GM18519 (cell line): ENCODE data around the gene CLEC4F.

ENCODE experiments used
- ATAC-seq: cut with Tn5 transposase; IDR thresholded peaks from one replicate; pipeline ENCODE4 v1.9.1; 2021; ENCODE audit warnings: mild to moderate bottlenecking, moderate library complexity; ENCODE audit not compliant: unreplicated experiment, low FRiP score

Gene CLEC4F, protein sequence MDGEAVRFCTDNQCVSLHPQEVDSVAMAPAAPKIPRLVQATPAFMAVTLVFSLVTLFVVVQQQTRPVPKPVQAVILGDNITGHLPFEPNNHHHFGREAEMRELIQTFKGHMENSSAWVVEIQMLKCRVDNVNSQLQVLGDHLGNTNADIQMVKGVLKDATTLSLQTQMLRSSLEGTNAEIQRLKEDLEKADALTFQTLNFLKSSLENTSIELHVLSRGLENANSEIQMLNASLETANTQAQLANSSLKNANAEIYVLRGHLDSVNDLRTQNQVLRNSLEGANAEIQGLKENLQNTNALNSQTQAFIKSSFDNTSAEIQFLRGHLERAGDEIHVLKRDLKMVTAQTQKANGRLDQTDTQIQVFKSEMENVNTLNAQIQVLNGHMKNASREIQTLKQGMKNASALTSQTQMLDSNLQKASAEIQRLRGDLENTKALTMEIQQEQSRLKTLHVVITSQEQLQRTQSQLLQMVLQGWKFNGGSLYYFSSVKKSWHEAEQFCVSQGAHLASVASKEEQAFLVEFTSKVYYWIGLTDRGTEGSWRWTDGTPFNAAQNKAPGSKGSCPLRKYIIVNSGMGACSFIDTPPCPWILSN

DNA sequence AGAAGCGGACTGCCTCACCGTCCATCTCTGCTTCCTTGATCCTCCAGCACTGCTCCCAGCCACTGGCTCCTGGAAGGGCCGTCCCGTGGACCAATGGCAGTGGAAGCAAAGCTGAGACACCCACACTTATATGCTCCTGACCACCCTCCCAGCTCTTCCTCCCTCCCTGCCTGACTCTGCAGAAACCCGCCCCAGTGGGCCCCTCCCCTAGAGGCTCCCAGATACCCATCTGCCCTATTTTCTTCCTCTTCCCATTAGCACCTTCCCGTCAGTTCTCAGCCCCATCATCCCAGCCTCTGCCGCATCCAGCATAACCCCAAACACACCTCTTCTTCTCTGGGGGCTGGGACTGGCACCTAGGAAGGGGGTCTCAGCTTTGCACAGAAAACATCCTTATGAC is at the start of gene CLEC4F:
CLEC4F (minus strand) TSS at position 101 of the 400 bp plus-strand sequence; CDS start at position 25, 76 bp downstream.
- no peak for ATAC-seq

DNA sequence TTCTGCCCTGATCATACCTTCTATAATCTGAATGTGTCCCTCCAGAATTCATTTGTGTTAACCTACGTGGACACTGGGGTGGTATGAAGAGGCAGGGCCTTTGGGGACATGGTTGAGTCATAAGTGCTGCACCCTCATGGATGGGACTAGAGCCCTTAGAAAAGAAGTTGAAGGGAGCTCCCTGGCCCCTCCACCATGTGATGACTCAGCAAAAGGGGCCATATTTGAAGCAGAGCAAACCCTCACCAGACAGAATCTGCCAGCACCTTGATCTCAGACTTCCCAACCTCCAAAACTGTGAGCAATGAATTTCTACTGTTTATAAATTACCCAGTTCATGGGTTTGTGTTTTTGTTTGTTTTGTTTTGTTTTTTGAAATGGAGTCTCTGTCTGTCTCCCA is 48.6 kb upstream of the CLEC4F start:
- ATAC-seq, result no peak

- no peak for ATAC-seq
These were observed 41.6 kb upstream of the CLEC4F start for GRCh38 chr2:70861777-70862625.

DNA sequence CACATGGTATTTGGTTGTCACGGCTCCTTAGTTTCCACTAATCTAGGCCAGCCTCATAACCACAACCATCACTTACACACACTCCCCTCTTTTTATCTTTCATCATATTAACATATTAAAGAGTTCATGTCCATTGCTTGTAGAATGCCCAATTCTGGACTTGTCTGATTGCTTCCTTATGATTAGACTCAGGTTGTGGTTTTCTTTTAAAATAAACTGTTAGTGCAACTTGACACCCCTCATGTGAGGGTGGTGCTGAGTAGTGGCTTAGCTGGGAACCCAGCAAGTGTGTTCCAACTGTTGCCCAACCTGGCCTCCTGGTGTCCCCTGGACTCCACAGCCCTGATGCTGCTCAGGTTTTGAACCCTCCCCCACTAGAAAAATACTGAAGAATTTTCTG is 35.3 kb upstream of the CLEC4F start:
- no peak for ATAC-seq

GRCh38 chr2:70854411-70854810 is 34.0 kb upstream of the CLEC4F start:
- ATAC-seq, result no peak

GRCh38 chr2:70852824-70853223 is 32.4 kb upstream of the CLEC4F start:
- no peak for ATAC-seq

- ATAC-seq, result no peak
These were observed 31.3 kb upstream of the CLEC4F start for GRCh38 chr2:70851704-70852103.

DNA sequence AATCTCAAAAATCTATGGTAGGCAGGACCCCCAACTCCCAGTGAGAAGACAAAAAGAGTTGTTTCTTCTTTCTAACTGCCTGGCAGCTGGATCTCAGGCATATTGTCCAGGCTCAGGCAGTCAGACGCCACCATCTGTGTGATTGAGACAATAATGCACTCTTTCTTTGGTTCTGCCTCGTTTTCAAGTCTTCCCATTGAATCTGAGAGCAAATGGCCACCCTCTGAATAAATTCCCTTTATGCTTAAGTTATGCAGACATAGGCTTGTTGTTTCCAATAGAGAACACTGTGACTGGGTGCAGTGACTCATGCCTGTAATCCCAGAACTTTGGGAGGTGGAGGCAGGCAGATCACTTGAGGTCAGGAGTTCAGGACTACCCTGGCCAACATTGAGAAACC is 30.5 kb upstream of the CLEC4F start:
- ATAC-seq, result no peak

DNA sequence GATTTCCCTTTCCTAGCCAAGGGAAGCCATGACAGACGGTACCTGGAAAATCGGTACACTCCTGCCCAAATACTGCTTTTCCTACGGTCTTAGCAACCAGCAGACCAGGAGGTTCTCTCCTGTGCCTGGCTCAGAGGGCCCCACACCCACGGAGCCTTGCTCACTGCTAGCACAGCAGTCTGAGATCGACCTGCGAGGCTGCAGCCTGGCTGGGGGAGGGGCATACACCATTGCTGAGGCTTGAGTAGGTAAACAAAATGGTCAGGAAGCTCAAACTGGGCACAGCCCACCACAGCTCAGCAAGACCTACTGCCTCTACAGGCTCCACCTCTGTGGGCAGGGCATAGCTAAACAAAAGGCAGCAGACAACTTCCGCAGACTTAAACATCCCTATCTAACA is 22.0 kb upstream of the CLEC4F start:
- ATAC-seq, result no peak

DNA sequence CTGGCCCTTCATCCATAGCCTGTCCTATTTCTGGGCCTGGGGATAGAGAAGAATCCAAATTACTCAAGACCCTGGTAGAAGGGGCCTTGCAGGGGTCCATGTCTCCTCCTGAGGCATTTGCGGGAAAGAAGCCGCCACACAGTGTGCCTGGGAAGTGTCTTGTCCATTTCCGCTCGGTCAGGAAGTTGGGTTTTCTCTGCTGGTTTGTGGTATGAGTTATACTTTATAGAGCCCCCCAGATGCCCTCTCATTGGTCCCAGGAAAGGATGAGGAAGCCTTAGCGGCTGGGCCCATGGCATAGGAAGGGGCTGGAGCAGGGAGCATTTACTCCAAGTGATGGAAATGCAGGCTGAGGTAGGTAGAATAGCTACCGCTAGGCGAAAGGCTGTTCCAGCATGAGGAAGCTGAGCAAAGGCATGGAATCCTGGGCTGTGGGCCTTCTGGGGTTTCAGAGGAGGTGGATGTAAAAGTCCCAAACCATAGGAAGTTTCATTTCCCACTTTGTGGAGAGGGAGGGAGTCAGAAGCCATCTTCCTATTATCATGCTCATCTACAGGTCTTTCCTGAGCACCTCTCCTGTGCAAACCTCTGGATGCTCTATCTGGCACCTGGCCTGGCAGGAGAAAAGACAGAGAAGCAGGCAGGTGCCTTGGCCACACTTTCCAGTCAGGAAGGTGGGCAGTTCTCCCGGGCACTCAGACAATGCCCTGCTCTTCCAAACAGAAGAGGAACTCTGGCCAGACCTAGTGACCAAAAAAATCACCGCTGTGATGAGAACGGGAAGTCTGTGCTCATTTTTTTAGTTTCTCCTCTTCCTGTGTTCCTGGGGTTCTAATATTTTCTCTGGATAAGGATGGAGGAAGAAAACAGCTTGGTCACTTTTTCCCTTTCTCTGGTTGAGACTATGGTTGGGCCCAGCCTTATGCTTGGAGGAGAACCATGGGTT is 17.9 kb upstream of the CLEC4F start:
- no peak for ATAC-seq

GRCh38 chr2:70835643-70836042 is 15.2 kb upstream of the CLEC4F start, which contains the start of gene CD207:
Gene CD207 (minus strand): TSS chr2:70835816. CDS start chr2:70835776, 40 bp downstream.
- ATAC-seq, result no peak

DNA sequence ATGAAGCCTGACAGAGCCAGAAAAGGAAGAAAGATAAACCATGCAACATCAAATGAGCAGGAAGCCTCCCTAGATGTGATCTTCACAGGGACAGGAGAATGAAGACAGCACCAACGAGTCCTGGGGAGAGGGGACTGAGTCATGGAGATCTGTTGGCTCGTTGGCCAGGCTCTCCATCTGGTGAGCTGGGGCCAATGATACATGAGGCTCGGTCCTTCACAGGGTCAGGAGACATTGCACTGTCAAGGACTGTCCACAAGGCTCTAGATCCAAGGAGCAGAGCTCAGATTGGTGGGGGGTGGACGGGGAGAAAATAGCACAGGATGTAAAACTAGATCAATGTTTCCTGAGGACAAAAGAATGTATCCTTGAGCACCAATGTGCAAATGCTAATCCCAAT is 14.5 kb upstream of the CLEC4F start:
- no peak for ATAC-seq

DNA sequence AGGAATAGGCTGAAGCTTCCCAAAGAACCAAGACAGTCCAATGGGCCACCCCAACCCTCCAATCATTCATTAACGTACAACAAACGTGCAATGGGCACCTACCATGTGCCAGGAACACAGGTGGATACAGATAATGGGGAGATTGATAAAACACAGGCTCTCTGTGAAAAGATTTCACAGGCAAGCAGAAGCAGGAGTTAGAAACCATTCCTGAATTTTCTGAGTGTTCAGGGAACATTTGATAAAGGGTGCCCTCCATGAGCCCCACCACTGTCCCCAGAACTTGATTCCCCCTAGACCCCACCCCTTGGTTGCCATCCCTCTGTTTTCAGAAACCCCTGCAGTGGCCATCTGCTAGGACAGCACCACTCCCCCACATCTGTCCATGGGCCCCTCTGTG is 13.7 kb upstream of the CLEC4F start:
- no peak for ATAC-seq

- no peak for ATAC-seq
These were observed 12.8 kb upstream of the CLEC4F start for GRCh38 chr2:70833246-70833645.

- ATAC-seq, result no peak
These were observed 12.0 kb upstream of the CLEC4F start for GRCh38 chr2:70832386-70832785.

- no peak for ATAC-seq
These were observed 11.5 kb upstream of the CLEC4F start for GRCh38 chr2:70831861-70832260.

DNA sequence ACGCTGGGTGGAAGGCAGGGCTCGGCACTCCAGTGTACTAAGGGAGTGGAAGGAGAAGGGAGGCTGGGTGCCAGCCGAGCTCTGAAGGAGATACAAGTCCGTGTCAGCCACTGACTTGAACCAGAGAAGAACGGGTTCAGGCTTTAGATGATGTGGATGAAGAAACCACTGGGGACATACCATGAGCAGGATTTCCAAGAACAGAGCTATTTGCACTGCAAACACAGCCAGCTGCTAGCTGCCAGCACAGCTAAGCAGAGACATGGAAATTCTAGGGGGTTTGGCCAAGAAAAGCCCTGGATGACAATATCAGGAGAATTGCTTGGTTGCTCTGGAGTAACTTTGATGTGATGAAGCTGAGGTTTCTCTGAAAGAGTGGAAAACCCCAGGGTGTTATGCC is 10.0 kb upstream of the CLEC4F start:
- ATAC-seq, result no peak

- no peak for ATAC-seq
These were observed 9.5 kb upstream of the CLEC4F start for GRCh38 chr2:70829916-70830315.

DNA sequence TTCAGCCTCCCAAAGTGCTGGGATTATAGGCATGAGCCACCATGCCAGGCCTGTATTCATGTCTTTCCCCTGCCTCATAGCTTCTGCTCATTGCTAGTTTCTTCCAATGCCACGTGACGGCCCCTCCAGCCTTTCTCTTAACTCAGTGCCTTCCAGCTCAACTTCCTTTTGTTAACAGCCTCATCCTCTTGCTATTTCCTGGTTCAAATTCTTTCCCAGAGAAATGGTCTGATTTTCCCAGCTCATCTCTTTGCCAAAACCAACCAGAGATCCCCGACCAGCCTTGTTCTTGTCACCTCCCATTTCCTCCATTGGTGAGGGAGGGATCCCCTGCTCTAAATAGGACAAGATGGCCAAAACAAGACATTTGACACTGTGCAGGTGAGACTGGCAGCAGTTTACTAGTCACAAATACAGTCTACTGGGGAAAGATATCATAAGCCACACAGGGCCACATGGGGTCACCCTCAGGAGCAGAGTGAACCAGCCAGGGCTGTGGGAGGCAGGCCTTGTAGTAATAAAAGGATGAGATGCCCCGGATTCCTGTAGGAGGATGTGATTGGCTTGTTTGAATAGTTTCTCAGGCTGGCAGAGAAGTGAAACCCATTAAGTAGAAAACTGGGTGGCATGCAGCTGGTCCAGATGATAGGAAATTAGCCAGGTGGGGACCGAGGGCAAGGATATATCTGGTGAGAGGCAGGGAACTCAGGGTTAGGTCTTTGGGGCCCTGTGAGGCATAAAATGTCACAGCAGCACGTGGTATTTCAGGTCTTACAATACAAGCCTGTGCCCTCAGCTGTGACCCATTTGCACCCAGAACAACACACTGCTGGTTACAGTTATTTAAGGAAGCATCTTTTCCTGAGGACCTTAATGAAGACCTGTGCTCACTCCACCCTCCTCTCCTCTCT is 8.8 kb upstream of the CLEC4F start:
- no peak for ATAC-seq
